Measurements from ENCODE around the gene NUP188.
"Not testable (repeated sequence)": the region's sequence is repeated elsewhere in the genome, so short reads cannot be mapped to it uniquely, and the experiment has no call there.

Gene NUP188

DNA sequence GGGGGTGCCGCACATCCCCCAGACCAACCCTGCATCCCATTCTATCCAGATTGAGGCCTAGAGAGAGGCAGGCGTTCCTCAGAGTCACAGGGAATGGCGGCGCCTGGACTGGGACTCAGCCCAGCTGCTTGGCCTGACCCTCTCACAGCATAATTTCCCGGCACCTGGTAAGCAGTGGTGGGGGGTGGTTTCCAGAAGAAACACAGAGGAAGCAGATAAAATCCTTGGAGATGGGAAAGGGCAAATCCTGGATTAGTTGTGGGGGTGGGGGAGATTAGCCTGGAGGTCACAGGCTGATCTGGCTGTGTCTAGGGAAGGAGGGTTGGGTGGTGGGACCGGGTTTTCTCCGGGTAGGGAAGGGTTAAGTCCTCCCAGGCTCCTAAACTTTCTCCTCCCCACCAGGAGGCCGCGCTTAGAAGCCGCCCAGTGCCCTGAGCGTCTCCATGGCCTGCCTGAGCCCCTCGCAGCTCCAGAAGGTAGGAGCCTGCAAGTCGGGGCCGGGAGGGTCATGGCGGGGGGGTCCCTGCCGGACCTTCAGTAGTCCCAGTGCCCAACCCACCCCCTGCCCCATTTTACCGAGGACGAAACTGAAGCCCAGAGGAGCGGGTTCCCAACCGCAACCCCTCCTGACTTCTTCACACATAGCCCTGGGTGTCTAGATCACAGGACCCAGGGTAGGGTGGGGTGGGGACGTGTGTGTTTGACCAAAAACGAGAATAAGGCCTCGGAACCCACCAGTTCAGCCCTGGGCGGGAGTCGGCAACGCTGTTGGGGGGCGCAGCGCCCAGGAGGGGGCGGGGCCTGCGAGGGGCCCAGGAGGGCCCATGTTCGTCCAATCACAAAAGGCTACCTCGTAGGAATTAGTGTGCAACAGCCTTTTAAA lies 25.4 kb upstream of the NUP188 start:
- TF ChIP-seq POLR2A (IDR thresholded peaks at IDR 0.05; ENCODE audit: low read length) (no peak), GATA1 (IDR thresholded peaks at IDR 0.05; ENCODE audit: low read depth, low read length) (no peak)
- peak; percentile 35 to 40 for DNase-seq

DNA sequence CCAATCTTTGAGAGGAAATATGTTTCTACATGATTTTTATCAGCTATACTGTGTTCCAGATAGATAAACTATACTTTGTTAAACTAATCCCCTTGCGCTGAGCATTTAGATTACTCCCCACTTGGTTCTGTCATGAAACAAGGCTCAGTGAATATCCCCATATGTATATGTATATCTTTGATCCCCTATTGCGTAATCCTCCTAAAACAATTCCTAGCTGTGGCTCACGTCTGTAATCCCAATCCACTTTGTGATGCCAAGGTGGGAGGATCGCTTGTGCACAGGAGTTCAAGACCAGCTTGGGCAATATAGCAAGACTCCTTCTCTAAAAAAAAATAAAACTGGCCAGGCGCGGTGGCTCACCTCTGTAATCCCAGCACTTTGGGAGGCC lies 24.0 kb upstream of the NUP188 start:
- DNase-seq: peak in 1 of 2 experiments; percentile 25
- no peak for TF ChIP-seq POLR2A (IDR thresholded peaks at IDR 0.05; ENCODE audit: low read length)
- no peak for TF ChIP-seq GATA1 (IDR thresholded peaks at IDR 0.05; ENCODE audit: low read depth, low read length)

DNA sequence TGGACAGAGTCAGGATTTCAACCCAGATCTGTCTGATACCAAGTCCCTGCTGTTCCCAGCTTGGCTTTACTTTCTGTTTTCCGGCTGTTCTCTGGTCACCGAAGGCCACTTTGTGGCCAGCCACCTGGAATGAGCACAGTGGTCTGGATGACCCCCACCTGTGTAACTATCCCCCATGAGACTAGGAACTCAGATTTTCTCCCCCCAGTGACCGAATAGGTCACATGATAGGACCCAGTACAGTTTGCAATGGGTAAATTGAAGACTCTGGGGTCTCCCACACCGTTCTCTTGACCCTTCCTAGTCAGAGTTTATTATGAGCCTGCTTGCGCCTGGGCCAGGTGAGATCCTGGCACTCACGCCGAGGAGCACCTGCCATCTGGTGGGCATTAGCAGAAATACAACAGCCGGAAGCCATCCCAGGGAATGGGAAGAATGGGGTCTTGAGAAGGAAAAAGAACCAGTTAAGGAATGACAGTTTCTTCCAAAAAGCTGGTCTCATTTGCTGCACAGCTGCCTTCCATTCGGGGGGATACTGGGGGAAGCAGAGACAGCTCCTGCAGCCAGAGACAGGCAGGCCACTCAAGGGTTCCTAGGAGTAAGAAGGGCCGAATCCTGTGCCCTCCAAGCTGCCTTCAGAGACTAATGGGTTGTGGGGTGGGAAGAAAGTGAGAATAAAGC lies 19.6 kb upstream of the NUP188 start:
- TF ChIP-seq GATA1 (IDR thresholded peaks at IDR 0.05; ENCODE audit: low read depth, low read length) (no peak), POLR2A (IDR thresholded peaks at IDR 0.05; ENCODE audit: low read length) (no peak)
- peak; percentile 42 to 73 for DNase-seq

DNA sequence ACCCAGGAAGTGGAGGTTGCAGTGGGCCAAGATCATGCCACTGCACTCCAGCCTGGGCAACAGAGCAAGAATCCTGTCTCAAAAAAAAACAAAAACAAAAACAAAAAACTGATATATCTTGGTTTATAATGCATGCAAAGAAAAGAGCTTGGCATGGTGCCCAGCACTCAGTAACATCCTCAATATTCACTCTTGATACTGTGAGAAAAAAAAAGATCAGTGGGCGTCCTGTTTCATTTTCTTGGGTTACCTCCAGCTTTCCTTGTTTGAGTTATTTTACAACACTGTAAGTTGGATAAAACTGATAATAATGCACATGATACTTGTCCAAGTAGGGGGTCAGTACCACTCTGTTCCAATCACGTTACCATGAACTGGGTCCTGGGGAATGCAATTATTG lies 18.9 kb upstream of the NUP188 start:
- no peak for DNase-seq
- TF ChIP-seq GATA1 (IDR thresholded peaks at IDR 0.05; ENCODE audit: low read depth, low read length) (no peak), POLR2A (IDR thresholded peaks at IDR 0.05; ENCODE audit: low read length) (no peak)

DNA sequence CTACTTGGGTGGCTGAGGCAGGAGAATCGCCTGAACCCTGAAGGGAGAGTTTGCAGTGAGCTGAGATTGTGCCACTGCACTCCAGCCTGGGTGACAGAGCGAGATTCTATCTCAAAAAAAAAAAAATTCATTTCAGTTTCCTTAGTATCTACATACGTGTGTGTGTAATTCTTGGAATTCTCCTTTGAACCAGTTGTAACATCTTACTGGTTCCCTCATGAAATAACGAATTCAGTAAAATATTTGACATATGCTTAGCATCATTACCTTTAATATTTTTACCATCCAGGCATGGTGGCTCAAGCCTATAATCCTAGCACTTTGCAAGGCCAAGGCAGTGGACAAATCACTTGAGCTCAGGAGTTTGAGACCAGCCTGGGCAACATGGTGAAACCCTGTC lies 17.9 kb upstream of the NUP188 start:
- TF ChIP-seq GATA1 (IDR thresholded peaks at IDR 0.05; ENCODE audit: low read depth, low read length) (no peak), POLR2A (IDR thresholded peaks at IDR 0.05; ENCODE audit: low read length) (no peak)
- DNase-seq: no peak

DNA sequence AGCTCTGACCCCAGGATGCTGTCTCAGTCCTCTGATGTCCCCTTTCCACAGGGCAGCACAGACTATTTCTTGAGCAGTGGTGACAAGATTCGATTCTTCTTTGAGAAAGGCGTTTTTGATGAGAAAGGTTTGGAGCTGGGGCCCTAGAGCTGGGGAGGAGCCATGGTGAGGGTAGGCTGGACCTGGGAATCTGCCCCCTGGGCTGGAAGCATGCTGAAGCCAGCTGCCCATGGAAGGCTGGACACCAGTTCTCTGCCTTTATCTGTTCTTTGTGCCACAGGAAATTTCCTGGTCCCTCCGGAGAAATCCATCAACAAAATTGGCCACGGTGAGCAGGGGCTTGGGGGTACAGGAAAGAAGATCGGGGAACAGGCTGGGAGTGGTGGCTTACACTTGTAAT lies 13.8 kb upstream of the NUP188 start:
- no peak for TF ChIP-seq GATA1 (IDR thresholded peaks at IDR 0.05; ENCODE audit: low read depth, low read length)
- TF ChIP-seq POLR2A (IDR thresholded peaks at IDR 0.05; ENCODE audit: low read length): no peak
- DNase-seq: no peak

DNA sequence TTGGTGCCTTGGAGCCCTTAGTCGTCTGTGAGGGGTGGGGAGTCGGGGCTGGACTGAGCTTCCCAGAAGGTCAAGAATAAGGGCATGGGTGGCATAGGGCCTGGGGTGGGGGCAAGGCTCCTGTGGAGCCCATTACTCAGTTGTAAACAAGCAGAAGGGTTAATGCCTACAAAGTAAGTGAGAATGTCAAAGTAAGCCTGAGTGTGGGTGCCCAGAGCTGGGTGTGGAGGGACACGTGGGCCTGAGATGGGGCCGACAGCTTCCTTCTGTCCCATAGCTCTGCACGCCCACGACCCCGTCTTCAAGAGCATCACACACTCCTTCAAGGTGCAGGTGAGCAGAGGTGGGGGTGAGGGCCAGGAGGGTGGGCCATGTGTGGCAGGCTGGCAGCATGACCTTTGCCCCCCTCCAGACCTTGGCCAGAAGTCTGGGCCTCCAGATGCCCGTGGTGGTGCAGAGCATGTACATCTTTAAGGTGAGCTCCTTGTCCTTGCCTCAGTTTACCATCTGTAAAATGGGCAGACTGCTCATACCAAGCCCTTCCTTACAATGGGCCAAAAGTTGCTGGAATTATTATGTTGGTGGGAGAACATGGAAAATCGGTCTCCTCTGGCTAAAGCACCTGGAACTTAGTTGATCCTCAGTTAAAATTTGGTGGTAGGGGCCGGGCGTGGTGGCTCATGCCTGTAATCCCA lies 11.2 kb upstream of the NUP188 start:
- no peak for DNase-seq
- TF ChIP-seq GATA1 (IDR thresholded peaks at IDR 0.05; ENCODE audit: low read depth, low read length): no peak
- TF ChIP-seq POLR2A (IDR thresholded peaks at IDR 0.05; ENCODE audit: low read length): no peak

DNA sequence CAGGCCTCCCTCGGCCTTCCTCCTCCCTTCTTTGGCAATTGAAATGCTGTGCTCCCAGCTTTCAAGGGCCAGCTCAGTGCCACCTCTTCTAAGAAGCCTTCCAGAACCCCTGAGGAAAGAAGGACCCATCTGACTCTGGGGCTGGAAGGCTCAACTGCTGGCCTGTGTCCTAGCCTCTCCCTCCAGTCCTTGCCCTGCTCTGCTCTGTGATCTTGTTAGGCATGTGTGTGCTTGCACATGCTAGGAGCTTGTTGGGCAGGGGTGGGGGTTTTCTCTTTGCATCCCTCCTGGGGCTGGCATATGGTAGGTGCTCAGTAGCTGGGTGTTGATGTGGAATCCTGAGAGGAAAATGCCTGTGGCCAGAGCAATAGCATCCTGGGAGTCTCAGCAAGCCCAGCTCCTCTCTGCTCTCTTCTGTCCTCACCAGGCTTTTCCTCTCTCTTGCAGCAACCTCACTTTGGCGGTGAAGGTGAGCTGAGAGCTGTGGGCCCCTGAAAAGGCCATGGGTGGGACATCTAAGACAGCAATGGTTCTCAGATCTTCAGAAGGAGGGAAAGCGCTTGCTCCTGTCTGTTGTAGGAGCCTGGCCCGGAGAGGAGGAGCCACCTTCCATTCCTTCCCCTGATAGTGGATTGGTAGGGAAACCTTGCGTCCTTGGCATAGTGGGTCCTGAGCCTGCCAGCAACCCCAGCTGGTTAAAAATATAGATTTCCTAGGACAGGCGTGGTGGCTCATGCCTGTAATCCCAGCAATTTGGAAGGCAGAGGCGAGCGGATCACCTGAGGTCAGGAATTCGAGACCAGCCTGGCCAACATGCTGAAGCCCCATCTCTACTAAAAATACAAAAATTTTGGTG lies 10.0 kb upstream of the NUP188 start:
- no peak for TF ChIP-seq GATA1 (IDR thresholded peaks at IDR 0.05; ENCODE audit: low read depth, low read length)
- no peak for DNase-seq

DNA sequence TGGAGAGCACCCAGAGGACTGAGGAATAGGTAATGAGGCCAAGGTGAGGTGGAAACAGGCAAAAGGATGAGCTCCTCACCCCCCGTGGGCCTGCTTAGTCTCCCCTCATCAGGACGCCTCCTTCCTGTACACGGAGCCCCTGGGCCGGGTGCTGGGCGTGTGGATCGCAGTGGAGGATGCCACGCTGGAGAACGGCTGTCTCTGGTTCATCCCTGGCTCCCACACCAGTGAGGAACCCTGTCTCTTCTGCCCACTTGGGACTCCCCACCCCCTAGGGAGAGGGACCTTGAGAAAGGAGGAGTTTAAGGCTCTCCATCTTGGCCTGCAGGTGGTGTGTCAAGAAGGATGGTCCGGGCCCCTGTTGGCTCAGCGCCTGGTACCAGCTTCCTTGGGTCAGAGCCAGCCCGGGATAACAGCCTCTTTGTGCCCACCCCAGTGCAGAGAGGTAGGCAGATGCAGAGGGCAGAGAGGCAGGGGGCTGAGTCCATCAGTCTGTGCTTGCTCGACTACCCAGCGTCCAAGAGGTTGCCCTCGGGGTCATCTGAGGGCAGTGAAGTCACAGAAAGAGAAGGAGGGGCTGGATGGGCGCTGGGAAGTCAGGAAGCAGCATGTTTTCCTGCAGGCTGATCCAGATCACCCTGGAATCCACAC lies 7.1 kb upstream of the NUP188 start:
- TF ChIP-seq POLR2A (IDR thresholded peaks at IDR 0.05; ENCODE audit: low read length) (no peak), GATA1 (IDR thresholded peaks at IDR 0.05; ENCODE audit: low read depth, low read length) (no peak)
- no peak for DNase-seq

DNA sequence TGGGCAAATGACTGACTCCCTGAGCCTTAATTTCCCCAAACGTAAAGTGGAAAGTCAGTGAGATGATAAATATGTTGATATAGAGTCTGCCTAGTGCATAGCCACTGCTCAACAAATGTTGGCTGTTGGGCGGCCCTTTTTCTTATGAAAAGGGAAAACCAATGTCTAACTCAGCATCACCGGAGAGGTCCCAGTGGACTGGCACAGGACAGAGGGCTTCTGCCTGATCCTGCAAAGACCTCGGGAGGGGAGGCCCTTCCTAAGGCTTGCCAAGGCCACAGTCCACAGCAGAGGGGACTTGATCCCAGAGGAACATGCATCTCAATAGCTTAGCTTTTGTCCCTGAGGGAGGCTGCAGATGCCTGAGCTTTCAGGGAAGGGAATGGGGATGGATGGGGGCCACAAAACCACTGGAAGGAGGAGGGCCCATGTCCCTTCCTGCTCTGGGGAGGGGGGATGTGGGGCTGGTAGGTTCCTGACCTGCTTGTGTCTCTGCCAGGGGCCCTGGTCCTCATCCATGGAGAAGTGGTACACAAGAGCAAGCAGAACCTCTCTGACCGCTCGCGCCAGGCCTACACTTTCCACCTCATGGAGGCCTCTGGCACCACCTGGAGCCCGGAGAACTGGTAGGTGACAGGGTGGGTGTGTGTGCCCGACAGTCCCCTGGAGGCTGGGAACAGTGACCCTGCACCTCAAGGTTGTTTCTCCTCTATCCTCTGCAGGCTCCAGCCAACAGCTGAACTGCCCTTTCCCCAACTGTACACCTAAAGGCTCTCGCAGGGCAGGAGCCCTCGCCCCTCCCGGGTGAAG lies 6.3 kb upstream of the NUP188 start:
- TF ChIP-seq GATA1 (IDR thresholded peaks at IDR 0.05; ENCODE audit: low read depth, low read length): no peak
- TF ChIP-seq POLR2A (IDR thresholded peaks at IDR 0.05; ENCODE audit: low read length): no peak
- DNase-seq: no peak

DNA sequence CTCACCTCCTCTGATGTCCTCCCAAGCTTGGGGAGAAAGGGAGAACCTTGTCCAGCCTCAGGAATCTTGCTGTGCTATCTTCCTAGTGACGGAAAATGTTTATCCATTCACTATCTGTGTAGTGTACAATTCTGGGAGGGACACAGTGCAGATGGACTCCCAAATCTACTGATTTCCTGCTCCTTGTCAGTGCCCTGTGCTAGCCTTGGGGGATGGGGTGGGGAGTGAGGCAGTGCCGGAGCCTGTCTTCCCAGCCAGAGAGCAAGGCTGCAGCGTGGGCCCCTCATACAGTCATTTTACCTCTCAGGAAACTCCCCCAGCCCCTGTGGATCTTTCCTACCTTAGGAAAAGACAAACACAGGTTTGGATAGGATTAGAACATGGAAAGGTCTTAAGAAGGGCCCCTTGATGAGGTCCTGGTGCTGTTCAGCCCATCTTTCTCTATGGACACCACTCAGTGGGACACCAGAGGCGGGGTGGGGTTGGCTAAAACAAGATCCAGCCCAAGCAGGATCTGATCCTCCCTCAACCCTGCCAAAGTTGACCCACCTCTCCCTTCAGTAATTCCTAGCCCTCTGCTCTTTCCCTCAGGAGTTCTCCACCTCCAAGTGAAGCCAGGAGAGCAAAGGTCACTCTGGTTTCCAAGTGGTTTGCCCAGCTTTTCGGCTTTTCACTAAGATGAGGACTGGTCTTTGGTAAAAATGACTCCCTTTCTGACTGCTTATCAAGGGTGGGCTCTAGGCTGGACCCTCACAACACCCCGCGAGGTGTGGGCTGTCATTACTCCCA lies 3.5 kb upstream of the NUP188 start:
- TF ChIP-seq GATA1 (IDR thresholded peaks at IDR 0.05; ENCODE audit: low read depth, low read length): no peak
- DNase-seq: no peak

DNA sequence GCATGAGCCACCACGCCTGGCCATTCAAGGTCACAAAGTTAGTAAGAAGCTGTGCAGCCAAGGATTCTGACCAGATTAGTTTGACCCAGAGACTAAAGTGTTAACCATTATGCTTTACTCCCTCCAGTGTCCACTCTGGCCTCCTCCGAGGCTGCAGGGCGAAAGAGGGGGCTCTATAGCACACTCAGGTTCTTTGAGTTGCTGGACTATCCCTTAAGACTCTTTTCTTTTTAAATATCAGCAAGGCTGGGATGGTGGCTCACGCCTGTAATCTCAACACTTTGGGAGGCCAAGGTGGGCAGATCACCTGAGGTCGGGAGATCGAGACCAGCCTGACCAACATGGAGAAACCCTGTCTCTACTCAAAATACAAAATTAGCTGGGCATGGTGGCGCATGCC lies 2.5 kb upstream of the NUP188 start:
- DNase-seq: not testable (repeated sequence)
